Right lobe of liver (tissue), 4 donors: ENCODE data around the gene COX11.

Experiments
- POLR2A ChIP-seq: fragments of 450-650 bp; IDR thresholded peaks from one replicate; pipeline ENCODE4 v1.6.1; 2017; ENCODE audit warnings: antibody characterized with exemption, mild to moderate bottlenecking
- TF ChIP-seq, protein P1 (sequence below), 4 donors: fragments of 200-600 bp in 3 of 4; fragments of 450-650 bp in 1 of 4; IDR thresholded peaks; one replicate each; pipeline versions ENCODE4 v1.5.1 to v1.8.0; 2016 to 2022; ENCODE audit warnings: antibody characterized with exemption in 4 of 4, mild to moderate bottlenecking in 2 of 4
- donor health status: DM: no; HTN: no; CAD: no.
- donor health status: DM: no; HTN: no; CAD: no.
- donor health status: DM: no; HTN: yes; CAD: no.

GRCh38 chr17:54933921-54934320 is 34.5 kb downstream of the COX11 start:
- TF ChIP-seq, protein P1, sequence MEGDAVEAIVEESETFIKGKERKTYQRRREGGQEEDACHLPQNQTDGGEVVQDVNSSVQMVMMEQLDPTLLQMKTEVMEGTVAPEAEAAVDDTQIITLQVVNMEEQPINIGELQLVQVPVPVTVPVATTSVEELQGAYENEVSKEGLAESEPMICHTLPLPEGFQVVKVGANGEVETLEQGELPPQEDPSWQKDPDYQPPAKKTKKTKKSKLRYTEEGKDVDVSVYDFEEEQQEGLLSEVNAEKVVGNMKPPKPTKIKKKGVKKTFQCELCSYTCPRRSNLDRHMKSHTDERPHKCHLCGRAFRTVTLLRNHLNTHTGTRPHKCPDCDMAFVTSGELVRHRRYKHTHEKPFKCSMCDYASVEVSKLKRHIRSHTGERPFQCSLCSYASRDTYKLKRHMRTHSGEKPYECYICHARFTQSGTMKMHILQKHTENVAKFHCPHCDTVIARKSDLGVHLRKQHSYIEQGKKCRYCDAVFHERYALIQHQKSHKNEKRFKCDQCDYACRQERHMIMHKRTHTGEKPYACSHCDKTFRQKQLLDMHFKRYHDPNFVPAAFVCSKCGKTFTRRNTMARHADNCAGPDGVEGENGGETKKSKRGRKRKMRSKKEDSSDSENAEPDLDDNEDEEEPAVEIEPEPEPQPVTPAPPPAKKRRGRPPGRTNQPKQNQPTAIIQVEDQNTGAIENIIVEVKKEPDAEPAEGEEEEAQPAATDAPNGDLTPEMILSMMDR (IDR thresholded peaks at IDR 0.05), result no peak
- no peak for TF ChIP-seq POLR2A
